GM10266 (cell line): ENCODE data around the gene LIMA1.
A peak's percentile ranks its signal among the peaks of the same experiment; 100 is the strongest.
"Not testable (repeated sequence)": the region's sequence is repeated elsewhere in the genome, so short reads cannot be mapped to it uniquely, and the experiment has no call there.

Experiments
- DNase-seq: peaks from one replicate; pipeline ENCODE4 v3.0.0; 2012; ENCODE audit errors: extremely low spot score
- CTCF ChIP-seq: IDR thresholded peaks from 2 replicates; pipeline ENCODE4 v1.5.1; 2012; ENCODE audit warnings: mild to moderate bottlenecking, low read depth; ENCODE audit not compliant: control insufficient read depth, insufficient read depth; ENCODE audit errors: missing control alignments

Gene LIMA1

GRCh38 chr12:50220363-50220995 lies 62.8 kb downstream of the LIMA1 start:
- DNase-seq: peak; percentile 44
- no peak for TF ChIP-seq CTCF

- DNase-seq: no peak
- TF ChIP-seq CTCF: no peak
These were observed 63.8 kb downstream of the LIMA1 start for GRCh38 chr12:50219544-50219943.

- not testable (repeated sequence) for DNase-seq
These were observed 64.3 kb downstream of the LIMA1 start for GRCh38 chr12:50219001-50219400.

GRCh38 chr12:50218386-50218785 lies 64.9 kb downstream of the LIMA1 start:
- no peak for TF ChIP-seq CTCF
- no peak for DNase-seq

DNA sequence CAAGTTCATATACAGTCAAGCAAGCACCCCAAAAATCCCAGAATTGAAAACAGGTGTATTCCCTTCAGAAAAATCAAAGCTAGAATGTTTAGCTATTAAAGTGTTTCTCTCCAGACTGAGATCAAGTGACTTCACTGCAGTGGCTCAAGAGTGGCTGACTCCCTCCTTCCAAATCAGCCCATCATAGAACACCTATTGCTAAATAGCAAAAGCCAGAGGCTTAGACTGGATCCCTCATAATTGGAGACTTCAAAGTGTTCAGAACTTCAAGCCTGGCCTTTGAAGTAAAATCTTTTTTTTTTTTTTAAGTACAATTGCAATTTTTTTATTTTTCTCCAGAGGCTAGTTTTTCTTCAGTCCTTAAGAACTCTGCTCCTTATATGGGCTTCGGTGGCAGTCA lies 66.1 kb downstream of the LIMA1 start:
- DNase-seq: no peak
- TF ChIP-seq CTCF: no peak

GRCh38 chr12:50215033-50215432 lies 68.3 kb downstream of the LIMA1 start:
- no peak for DNase-seq
- no peak for TF ChIP-seq CTCF

DNA sequence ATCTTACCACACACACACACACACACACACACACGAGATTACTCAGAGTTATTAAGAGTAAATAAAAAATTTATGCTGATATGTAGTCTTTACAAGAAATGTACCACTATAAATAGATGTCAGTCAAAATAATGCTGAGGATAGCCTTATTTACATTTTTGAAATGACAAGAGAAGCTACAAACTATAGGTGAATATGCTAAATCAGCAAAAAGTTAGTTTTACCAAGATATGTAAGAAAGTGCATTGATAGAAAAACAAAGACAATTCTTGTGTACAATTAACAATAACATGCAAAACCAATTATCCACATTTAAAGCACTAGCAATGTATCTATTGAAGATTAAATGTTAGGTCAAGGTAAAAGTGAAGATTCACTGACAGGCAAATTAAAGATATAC lies 69.3 kb downstream of the LIMA1 start:
- TF ChIP-seq CTCF: no peak

GRCh38 chr12:50213439-50213838 lies 69.9 kb downstream of the LIMA1 start:
- TF ChIP-seq CTCF: no peak

More for the DNA sequence above, 69.3 kb downstream of the LIMA1 start:
- DNase-seq: no peak

More at GRCh38 chr12:50213439-50213838, 69.9 kb downstream of the LIMA1 start:
- DNase-seq: no peak
